Common myeloid progenitor, CD34-positive (primary cell): ENCODE data around the gene CSMD2.
"Not testable (repeated sequence)": the region's sequence is repeated elsewhere in the genome, so short reads cannot be mapped to it uniquely, and the experiment has no call there.

Source experiments
- CTCF ChIA-PET: fragments of 350-600 bp; sonication (Branson Sonifier 250); formaldehyde crosslinking; loops from one replicate; lab custom pipeline; 2021; ENCODE audit warnings: antibody characterized with exemption; lab: Charles Lee
- POLR2A ChIA-PET: fragments of 350-600 bp; sonication (Branson Sonifier 250); formaldehyde crosslinking; loops from one replicate; lab custom pipeline; 2021; ENCODE audit warnings: antibody characterized with exemption; lab: Charles Lee
- DNase-seq, 3 donors: peaks; one replicate each; pipeline versions ENCODE4 v3.0.0 to v3.0.0-alpha.2; 2013
- H3K27ac ChIP-seq, 2 experiments: 1 replicate in 1 of 2; 2 replicates in 1 of 2; pipeline ENCODE4 v1.7.0; 2013; ENCODE audit warnings: inconsistent platforms in 2 of 2, low read length in 2 of 2, mild to moderate bottlenecking in 2 of 2, low read depth in 1 of 2, moderate library complexity in 1 of 2; ENCODE audit not compliant: severe bottlenecking in 2 of 2, insufficient read depth in 1 of 2, poor library complexity in 1 of 2
- H3K27me3 ChIP-seq, 5 experiments: replicated peaks in 2 of 5; 1 replicate in 3 of 5; 2 replicates in 2 of 5; pipeline versions ENCODE4 v1.6.1 to v1.7.0; 2013; ENCODE audit warnings: low read length in 4 of 5, mild to moderate bottlenecking in 2 of 5, moderate library complexity in 2 of 5, inconsistent platforms in 1 of 5; ENCODE audit not compliant: insufficient read depth in 5 of 5, control insufficient read depth in 4 of 5
- H3K36me3 ChIP-seq, 4 experiments: 1 replicate in 2 of 4; 2 replicates in 2 of 4; pipeline versions ENCODE4 v1.6.1 to v1.7.0; 2013; ENCODE audit warnings: low read length in 3 of 4, control low read depth in 1 of 4, mild to moderate bottlenecking in 1 of 4; ENCODE audit not compliant: control insufficient read depth in 4 of 4, insufficient read depth in 4 of 4
- H3K4me1 ChIP-seq, 4 experiments: 1 replicate in 3 of 4; 2 replicates in 1 of 4; pipeline versions ENCODE4 v1.6.1 to v1.7.1; 2013; ENCODE audit warnings: low read length in 3 of 4, mild to moderate bottlenecking in 3 of 4, control low read depth in 1 of 4, inconsistent platforms in 1 of 4, moderate library complexity in 1 of 4; ENCODE audit not compliant: control insufficient read depth in 4 of 4, insufficient read depth in 4 of 4; ENCODE audit errors: control extremely low read depth in 1 of 4
- H3K4me3 ChIP-seq, 7 experiments: 1 replicate in 4 of 7; 2 replicates in 3 of 7; pipeline versions ENCODE4 v1.5.1 to v1.7.0; 2013; ENCODE audit warnings: mild to moderate bottlenecking in 7 of 7, low read length in 6 of 7, moderate library complexity in 6 of 7, inconsistent platforms in 2 of 7, low read depth in 2 of 7, control low read depth in 1 of 7; ENCODE audit not compliant: insufficient read depth in 4 of 7, control insufficient read depth in 1 of 7; ENCODE audit errors: extremely low read depth in 1 of 7
- H3K9me3 ChIP-seq, 5 experiments: 1 replicate in 4 of 5; 2 replicates in 1 of 5; pipeline versions ENCODE4 v1.6.1 to v1.7.1; 2013; ENCODE audit warnings: low read length in 4 of 5, mild to moderate bottlenecking in 2 of 5, inconsistent platforms in 1 of 5, low read depth in 1 of 5, moderate library complexity in 1 of 5; ENCODE audit not compliant: control insufficient read depth in 4 of 5, insufficient read depth in 2 of 5; ENCODE audit errors: control extremely low read depth in 1 of 5
- WGBS: methylation state at CpG from one replicate; pipeline ENCODE4 v1.1.5; 2013; ENCODE audit not compliant: insufficient coverage; 5-methylcytosine and 5-hydroxymethylcytosine counted together

CSMD2 gene

GRCh38 chr1:34113362-34113761, 51.7 kb downstream of the CSMD2 start:
- ChIA-PET POLR2A (no interaction called here), CTCF (no interaction called here)
- Histone ChIP-seq H3K4me3 (no peak overlapping the region), H3K36me3 (no peaks in the 10 kb centered on the region), H3K9me3 (peaks cover 0 to 10% (median 4%) of the 10 kb centered on the region in 5 experiments), H3K4me1 (no peaks in the 10 kb centered on the region), H3K27ac (no peak overlapping the region), H3K27me3 (no peaks in the 10 kb centered on the region)
- WGBS = 100% methylated on average over 1 of the region's 2 CpGs
- DNase-seq = no peak

DNA sequence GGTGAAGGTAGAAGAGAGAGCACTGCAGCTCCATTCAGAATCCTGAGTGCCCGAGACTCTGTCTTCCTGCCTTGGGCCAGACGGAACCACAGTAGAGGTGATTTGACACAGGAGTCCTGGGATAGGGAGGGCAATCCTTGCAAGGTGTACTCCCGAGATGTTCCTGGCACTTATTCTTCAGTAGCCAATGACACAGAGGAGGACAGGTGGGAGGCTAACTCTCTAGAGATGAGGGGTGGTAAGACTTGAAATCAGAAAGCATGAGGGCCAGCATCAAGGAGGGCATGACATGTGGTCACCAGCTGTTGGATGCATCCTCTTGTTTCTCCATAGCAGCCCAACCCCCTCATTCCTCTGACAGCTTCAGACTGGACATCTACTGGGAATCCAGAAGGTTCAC, 56.3 kb downstream of the CSMD2 start:
- H3K27ac ChIP-seq = no peak overlapping the region
- 100% methylated on average over 1 of the region's 3 CpGs for WGBS
- ChIA-PET CTCF (no interaction called here), POLR2A (no interaction called here)
- no peak for DNase-seq
- no peaks in the 10 kb centered on the region for H3K4me1 ChIP-seq
- H3K4me3 ChIP-seq = no peak overlapping the region
- H3K9me3 ChIP-seq = peaks cover 0 to 2% (median 0%) of the 10 kb centered on the region in 5 experiments
- H3K36me3 ChIP-seq = no peaks in the 10 kb centered on the region
- H3K27me3 ChIP-seq = peaks cover 0 to 12% (median 0%) of the 10 kb centered on the region in 5 experiments

DNA sequence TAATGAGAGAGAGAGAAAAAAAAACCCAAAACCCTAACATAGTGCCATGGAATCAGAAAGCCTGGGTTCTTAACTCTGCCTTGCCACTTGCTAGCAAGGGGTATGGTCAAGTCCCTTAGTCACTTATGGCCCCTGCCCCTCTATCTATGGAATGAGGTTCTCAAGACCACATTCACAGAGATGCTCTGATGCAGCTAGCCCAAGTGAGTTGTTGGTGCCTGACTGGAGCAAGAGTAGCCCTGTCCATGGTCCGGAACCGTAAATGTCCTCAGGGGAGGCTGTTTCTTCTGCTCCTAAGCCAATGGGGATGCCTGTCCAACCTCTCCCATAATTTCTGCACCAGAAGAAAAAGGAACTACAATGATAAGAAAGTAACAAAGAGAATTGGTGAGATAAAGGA, 56.8 kb downstream of the CSMD2 start:
- ChIA-PET POLR2A (no interaction called here), CTCF (no interaction called here)
- no peak for DNase-seq
- Histone ChIP-seq H3K27ac (no peak overlapping the region), H3K9me3 (peaks cover 0 to 2% (median 0%) of the 10 kb centered on the region in 5 experiments), H3K27me3 (peaks cover 0 to 12% (median 0%) of the 10 kb centered on the region in 5 experiments), H3K4me3 (no peak overlapping the region), H3K36me3 (no peaks in the 10 kb centered on the region), H3K4me1 (no peaks in the 10 kb centered on the region)
- WGBS = no CpG with 5 or more reads among the region's 2 CpGs

DNA sequence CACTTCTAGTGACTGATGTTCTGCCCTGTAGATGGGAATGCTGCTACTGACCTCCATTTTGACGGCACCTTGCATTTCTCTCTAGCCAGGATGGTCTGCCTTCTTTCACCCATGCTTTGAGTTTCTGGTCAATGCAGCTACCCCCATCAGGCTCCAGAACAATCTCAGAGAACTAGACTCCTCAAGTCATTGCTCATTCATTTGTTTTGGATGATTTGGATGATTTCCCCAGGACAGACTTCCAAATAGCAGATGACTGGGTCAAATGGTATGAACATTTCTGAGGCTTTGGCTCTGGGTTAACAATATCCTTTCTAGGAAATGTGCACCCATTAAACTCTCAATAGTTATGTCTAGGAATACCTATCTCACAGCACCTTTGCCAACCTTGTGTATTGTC, 63.9 kb downstream of the CSMD2 start:
- no peaks in the 10 kb centered on the region for H3K9me3 ChIP-seq
- no peaks in the 10 kb centered on the region for H3K4me1 ChIP-seq
- POLR2A ChIA-PET = no interaction called here
- H3K4me3 ChIP-seq = no peak overlapping the region
- CTCF ChIA-PET = no interaction called here
- H3K27me3 ChIP-seq = peaks cover 0 to 13% (median 0%) of the 10 kb centered on the region in 5 experiments
- no peak overlapping the region for H3K27ac ChIP-seq
- WGBS = 88% methylated on average over 1 of the region's 1 CpG
- no peaks in the 10 kb centered on the region for H3K36me3 ChIP-seq
- DNase-seq = no peak

GRCh38 chr1:34100332-34100731, 64.7 kb downstream of the CSMD2 start:
- no CpG with 5 or more reads among the region's 5 CpGs for WGBS
- ChIA-PET CTCF (no interaction called here), POLR2A (no interaction called here)
- H3K27ac ChIP-seq = no peak overlapping the region
- H3K4me3 ChIP-seq = no peak overlapping the region
- H3K9me3 ChIP-seq = no peaks in the 10 kb centered on the region
- H3K4me1 ChIP-seq = no peaks in the 10 kb centered on the region
- H3K27me3 ChIP-seq = peaks cover 0 to 13% (median 0%) of the 10 kb centered on the region in 5 experiments
- no peaks in the 10 kb centered on the region for H3K36me3 ChIP-seq
- no peak for DNase-seq

DNA sequence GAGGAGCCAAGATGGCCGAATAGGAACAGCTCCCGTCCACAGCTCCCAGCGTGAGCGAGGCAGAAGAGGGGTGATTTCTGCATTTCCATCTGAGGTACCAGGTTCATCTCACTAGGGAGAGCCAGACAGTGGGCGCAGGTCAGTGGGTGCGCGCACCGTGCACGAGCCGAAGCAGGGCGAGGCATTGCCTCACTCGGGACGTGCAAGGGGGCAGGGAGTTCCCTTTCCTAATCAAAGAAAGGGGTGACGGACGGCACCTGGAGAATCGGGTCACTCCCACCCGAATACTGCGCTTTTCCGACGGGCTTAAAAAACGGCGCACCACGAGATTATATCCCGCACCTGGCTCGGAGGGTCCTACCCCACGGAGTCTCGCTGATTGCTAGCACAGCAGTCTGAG, 72.6 kb downstream of the CSMD2 start:
- DNase-seq, H3K9me3 ChIP-seq, H3K4me1 ChIP-seq, H3K27me3 ChIP-seq, H3K27ac ChIP-seq, H3K36me3 ChIP-seq, CTCF ChIA-PET, POLR2A ChIA-PET, H3K4me3 ChIP-seq: not testable (repeated sequence)
- 91% methylated on average over 5 of the region's 27 CpGs for WGBS

GRCh38 chr1:34089731-34090130, 75.3 kb downstream of the CSMD2 start:
- Histone ChIP-seq H3K4me1 (no peaks in the 10 kb centered on the region), H3K4me3 (no peak overlapping the region), H3K9me3 (peaks cover 0 to 3% (median 0%) of the 10 kb centered on the region in 5 experiments), H3K27me3 (no peaks in the 10 kb centered on the region), H3K36me3 (no peaks in the 10 kb centered on the region), H3K27ac (no peak overlapping the region)
- ChIA-PET POLR2A (no interaction called here), CTCF (no interaction called here)
- WGBS = 70% methylated on average over 6 of the region's 6 CpGs
- no peak for DNase-seq
